SH-SY5Y (cell line): ENCODE results near the gene AKR1C1.

Experiments
- GATA2 ChIP-seq: IDR thresholded peaks from 2 replicates; pipeline ENCODE4 v1.6.1; 2011; ENCODE audit warnings: mild to moderate bottlenecking, low read depth, low read length
- GATA3 ChIP-seq: IDR thresholded peaks from 2 replicates; pipeline ENCODE4 v1.6.1; 2011; ENCODE audit warnings: low read depth, mild to moderate bottlenecking, low read length, moderate library complexity

Gene AKR1C1

DNA sequence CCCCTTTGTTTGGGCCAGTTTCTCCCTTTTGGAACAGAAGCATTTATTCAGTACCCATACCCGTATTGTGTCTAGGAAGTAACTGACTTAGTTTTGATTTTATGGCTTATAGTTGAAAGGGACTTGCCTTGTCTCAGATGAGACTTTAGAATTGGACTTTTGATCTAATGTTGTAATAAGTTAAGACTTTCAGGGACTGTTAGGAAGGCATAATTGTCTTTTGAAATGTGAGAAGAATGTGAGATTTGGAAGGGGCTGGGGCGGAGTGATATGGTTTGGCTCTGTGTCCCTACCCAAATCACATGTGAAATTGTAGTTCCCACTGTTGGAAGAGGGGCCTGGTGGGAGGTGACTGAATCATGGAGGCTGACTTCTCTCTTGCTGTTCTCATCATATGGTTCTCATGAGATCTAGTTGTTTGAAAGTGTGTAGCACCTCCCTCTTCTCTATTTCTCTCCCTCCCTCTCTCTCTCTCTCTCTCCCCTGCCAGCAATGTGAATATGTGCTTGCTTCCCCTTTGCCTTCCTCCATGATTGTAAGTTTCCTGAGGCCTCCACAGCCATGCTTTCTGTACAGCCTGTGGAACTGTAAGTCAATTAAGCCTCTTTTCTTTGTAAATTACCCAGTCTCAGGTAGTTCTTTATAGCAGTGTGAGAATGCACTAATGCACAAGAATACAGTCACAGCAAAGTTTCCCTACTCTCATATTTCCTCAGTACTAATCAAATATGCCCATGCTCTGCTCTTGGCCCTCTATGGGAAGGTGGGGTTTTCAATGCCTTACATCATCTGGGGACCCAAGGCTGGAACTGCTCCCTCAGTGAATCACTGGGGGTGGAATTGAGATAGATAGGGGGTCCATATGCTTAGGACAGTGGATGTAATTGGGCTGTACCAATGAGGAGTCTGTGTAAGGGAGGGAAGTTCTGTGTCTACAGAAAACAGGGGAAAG, 17.2 kb upstream of the AKR1C1 start:
- TF ChIP-seq GATA3 (no peak), GATA2 (no peak)

- no peak for TF ChIP-seq GATA3
- no peak for TF ChIP-seq GATA2
These were observed 16.1 kb upstream of the AKR1C1 start for GRCh38 chr10:4947039-4947634.

DNA sequence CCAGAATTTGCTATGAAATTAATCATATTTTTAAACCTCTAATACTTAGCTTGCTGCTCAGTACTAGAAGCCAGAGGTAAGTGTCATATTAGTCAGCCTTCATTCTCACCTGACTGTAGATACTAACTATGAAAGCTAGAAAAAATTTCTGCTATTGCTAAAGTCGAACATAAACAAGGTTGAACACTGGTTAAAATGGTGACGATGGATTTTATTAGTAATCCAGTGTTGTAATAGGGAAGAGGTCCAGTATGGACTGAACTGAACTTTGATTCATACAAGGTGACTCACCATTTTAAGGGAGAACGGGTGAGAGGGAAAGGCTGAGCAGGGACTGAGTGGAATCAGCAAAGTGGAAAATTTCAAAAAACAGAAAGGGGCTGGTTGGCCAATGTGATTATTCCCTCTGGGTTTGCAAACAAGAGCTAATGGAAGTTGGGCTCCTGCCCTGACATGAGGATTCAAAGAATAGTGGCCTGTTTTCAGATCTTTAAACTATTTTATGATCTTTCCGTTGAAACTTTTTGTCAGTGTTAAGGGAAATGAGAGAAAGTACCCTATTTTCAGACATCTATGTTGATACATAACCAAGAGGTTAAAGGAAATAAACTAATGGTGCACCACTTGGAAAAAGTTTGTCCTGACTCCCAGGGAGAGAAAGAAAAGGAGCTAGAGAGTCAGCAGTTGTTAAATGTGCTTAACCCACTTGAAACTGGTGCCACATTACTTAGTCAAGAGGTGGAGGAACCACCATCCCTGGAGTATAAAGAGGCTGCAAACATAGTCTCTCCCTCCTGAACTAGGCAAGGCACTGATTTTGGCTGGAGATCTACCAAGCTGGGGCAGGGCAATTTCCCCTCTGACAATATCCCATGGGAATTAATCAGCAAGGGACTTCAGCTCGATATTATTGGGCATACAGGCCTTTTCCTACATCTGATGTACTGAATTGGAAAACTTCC, 15.3 kb upstream of the AKR1C1 start:
- TF ChIP-seq GATA2, result no peak
- no peak for TF ChIP-seq GATA3

GRCh38 chr10:4953405-4953804, 9.8 kb upstream of the AKR1C1 start:
- no peak for TF ChIP-seq GATA3
- no peak for TF ChIP-seq GATA2

DNA sequence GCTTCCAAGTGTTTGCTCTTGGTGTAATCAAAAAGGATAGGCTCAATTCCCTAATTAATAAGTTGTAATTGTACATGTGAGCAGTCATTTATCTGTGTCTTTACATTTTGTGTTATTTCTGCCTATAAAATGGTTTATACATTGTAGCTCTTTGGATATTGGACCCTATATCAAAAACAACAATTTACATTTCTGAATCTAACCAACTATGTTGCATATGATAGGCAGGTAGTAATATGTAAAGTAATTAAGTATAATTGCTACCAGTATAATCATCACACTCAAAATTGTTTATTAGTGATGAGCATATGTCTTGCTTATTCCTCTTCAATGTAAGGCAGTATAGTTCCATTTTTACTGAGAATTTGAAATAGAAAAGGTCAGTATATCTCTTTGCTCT, 13.8 kb downstream of the AKR1C1 start:
- TF ChIP-seq GATA3 (no peak), GATA2 (no peak)

- no peak for TF ChIP-seq GATA3
- TF ChIP-seq GATA2, result no peak
These were observed 15.7 kb downstream of the AKR1C1 start for GRCh38 chr10:4978870-4979269.

- TF ChIP-seq GATA3 (no peak), GATA2 (no peak)
These were observed 17.6 kb downstream of the AKR1C1 start for GRCh38 chr10:4980793-4981192.

DNA sequence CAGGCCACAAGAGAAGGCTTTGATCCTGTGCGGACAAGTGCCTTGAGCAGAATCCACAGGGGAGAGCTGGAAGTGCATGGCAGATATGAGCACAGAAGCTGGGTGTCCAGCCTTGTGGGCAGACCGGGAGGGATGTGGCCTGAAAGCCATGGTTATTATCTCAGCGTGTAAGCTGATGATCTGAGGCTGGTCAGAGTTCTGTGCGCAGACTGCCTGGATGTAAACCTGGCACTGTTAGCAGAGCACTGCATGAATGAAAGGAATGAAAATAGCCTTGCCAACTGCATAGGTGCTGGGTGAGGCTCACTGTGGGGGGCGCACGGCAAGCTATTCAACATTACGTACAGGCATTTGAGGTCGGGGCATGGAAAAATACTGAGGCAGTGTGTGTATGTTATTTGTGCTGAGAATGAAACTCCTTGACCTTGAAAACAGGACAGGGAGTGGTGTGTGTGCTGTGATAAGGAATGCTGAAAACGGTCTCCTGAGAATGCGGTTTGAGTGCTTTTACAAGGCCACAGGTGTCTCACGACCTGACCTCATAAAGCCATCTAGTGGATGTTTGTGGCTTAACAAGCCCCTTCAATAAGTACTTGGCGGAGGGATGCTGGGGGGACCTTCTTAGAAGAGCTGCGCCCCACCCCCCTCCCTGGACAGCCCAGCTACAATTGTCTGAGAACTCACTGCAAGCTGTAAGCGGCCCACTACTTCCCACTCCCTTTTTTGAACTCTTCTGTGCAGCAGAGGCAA, 18.7 kb downstream of the AKR1C1 start:
- TF ChIP-seq GATA2, result no peak
- TF ChIP-seq GATA3, result no peak

DNA sequence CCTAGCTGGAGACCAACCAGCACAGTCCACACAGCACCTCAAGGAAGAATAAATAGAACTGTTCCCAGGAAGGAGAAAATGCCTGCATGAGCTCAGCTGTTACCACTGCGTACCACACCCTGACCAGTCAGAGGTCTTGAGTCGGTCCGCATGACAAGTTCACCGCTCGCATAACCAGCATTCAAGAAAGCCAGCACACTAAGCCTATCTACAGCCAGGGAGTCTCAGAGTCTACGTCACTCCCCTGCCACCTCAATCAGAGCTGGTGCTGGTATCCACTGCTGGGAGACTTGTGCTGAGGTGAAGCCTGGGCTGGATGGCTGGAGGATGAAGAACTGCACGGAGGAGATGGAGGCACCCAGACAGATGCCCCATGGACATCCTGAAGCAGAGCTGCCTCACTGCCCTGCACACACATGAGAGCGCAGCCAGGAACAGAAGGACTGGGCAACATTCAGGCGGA, 19.6 kb downstream of the AKR1C1 start:
- TF ChIP-seq GATA2 (no peak), GATA3 (no peak)

GRCh38 chr10:4983615-4984216, 20.5 kb downstream of the AKR1C1 start:
- TF ChIP-seq GATA2 (no peak), GATA3 (no peak)

- TF ChIP-seq GATA3 (no peak), GATA2 (no peak)
These were observed 21.0 kb downstream of the AKR1C1 start for GRCh38 chr10:4984223-4984622.

- TF ChIP-seq GATA3 (no peak), GATA2 (no peak)
These were observed 21.9 kb downstream of the AKR1C1 start for GRCh38 chr10:4984971-4985594.
